GM12878 (cell line): ENCODE results near the gene RDH16.

Experiments used
- ATF2 ChIP-seq: IDR thresholded peaks from 2 replicates; pipeline ENCODE4 v1.6.1; 2012; ENCODE audit warnings: low read length, inconsistent platforms
- CHD2 ChIP-seq: IDR thresholded peaks from 2 replicates; pipeline ENCODE4 v1.6.1; 2011; ENCODE audit warnings: low read depth, low read length, improper control_type of control experiment, borderline replicate concordance
- CTCF ChIP-seq, 3 experiments: IDR thresholded peaks in 2 of 3; conservative IDR thresholded peaks in 1 of 3; 2 replicates each; pipeline ENCODE4 v1.5.1; 2011; ENCODE audit warnings: low read depth in 3 of 3, low read length in 3 of 3, mild to moderate bottlenecking in 3 of 3, control low read depth in 2 of 3, moderate library complexity in 2 of 3, inconsistent platforms in 1 of 3, mixed read lengths in 1 of 3; ENCODE audit not compliant: control insufficient read depth in 2 of 3, insufficient read depth in 1 of 3; ENCODE audit errors: extremely low read depth in 1 of 3
- MYC ChIP-seq: IDR thresholded peaks from 2 replicates; pipeline ENCODE4 v1.6.1; 2011; ENCODE audit warnings: mild to moderate bottlenecking, low read length, moderate library complexity, inconsistent platforms; ENCODE audit not compliant: insufficient read depth, insufficient replicate concordance, insufficient read length, severe bottlenecking
- NKRF ChIP-seq: fragments of 450-650 bp; conservative IDR thresholded peaks from 2 replicates; pipeline ENCODE4 v1.6.1; 2017; ENCODE audit warnings: mild to moderate bottlenecking, moderate library complexity
- PAX5 ChIP-seq: IDR thresholded peaks from 2 replicates; pipeline ENCODE4 v1.6.1; 2011; ENCODE audit warnings: low read depth, low read length, borderline replicate concordance
- PBX3 ChIP-seq: IDR thresholded peaks from 2 replicates; pipeline ENCODE4 v1.6.1; 2011; ENCODE audit warnings: mild to moderate bottlenecking, low read depth, low read length, moderate library complexity; ENCODE audit not compliant: insufficient replicate concordance
- YY1 ChIP-seq: IDR thresholded peaks from 2 replicates; pipeline ENCODE4 v1.6.1; 2011; ENCODE audit warnings: low read depth, mild to moderate bottlenecking, low read length
- ZNF274 ChIP-seq: IDR thresholded peaks from one replicate; pipeline ENCODE4 v1.8.0; 2011; ENCODE audit not compliant: insufficient read length, insufficient read depth

- TF ChIP-seq CHD2: no peak
- no peak for TF ChIP-seq YY1
- no peak for TF ChIP-seq CTCF (IDR thresholded peaks at IDR 0.05 in 2 of 3, conservative IDR thresholded peaks at IDR 0.05 in 1 of 3; ENCODE audit: control insufficient read depth in 2 of 3, extremely low read depth in 1 of 3, insufficient read depth in 1 of 3, low read depth in 3 of 3, low read length in 3 of 3)
- TF ChIP-seq PBX3: no peak
- no peak for TF ChIP-seq PAX5
- no peak for TF ChIP-seq NKRF
- no peak for TF ChIP-seq MYC
- no peak for TF ChIP-seq ATF2
- TF ChIP-seq ZNF274: no peak
These were observed 27.6 kb downstream of the RDH16 start for GRCh38 chr12:56929780-56930179.
